SK-N-SH treated with all-trans-retinoic acid at 6 μM for 48 hours (cell line): ENCODE results near the gene METTL8.
A peak's percentile ranks its signal among the peaks of the same experiment; 100 is the strongest.

Experiments
- ATAC-seq: fragments of 200-7000 bp; cut with Tn5 transposase; 3 replicates; pipeline ENCODE4 v1.9.1; 2020; ENCODE audit warnings: mild to moderate bottlenecking, moderate library complexity
- ARNTL ChIP-seq: fragments of 450-650 bp; formaldehyde crosslinking; IDR thresholded peaks from 2 replicates; pipeline ENCODE4 v1.5.0; 2020; ENCODE audit warnings: low read depth, mild to moderate bottlenecking, moderate library complexity, borderline replicate concordance
- BACH2 ChIP-seq: fragments of 250-450 bp; sonication (Bioruptor Pico); IDR thresholded peaks from 2 replicates; pipeline ENCODE4 v1.9.0; 2021; ENCODE audit warnings: mild to moderate bottlenecking, borderline replicate concordance
- CSDC2 ChIP-seq: fragments of 250-450 bp; sonication (Bioruptor Pico); IDR thresholded peaks from 2 replicates; pipeline ENCODE4 v1.5.0; 2020; ENCODE audit warnings: mild to moderate bottlenecking, moderate library complexity
- ESRRG ChIP-seq: fragments of 250-450 bp; sonication (Bioruptor Pico); IDR thresholded peaks from 2 replicates; pipeline ENCODE4 v1.6.1; 2021; ENCODE audit warnings: mild to moderate bottlenecking
- GLIS3 ChIP-seq: fragments of 250-450 bp; sonication (Bioruptor Pico); IDR thresholded peaks from 2 replicates; pipeline ENCODE4 v1.5.0; 2020; ENCODE audit warnings: mild to moderate bottlenecking, moderate library complexity
- ISL1 ChIP-seq: fragments of 250-450 bp; sonication (Bioruptor Pico); IDR thresholded peaks from 2 replicates; pipeline ENCODE4 v2.1.2; 2022; ENCODE audit warnings: mild to moderate bottlenecking, moderate library complexity
- OSR1 ChIP-seq: fragments of 250-450 bp; sonication (Bioruptor Pico); IDR thresholded peaks from 2 replicates; pipeline ENCODE4 v1.8.0; 2022; ENCODE audit warnings: moderate library complexity, mild to moderate bottlenecking, inconsistent platforms
- PPARA ChIP-seq: fragments of 250-450 bp; sonication (Bioruptor Pico); IDR thresholded peaks from 2 replicates; pipeline ENCODE4 v1.5.0; 2020; ENCODE audit warnings: mild to moderate bottlenecking, borderline replicate concordance
- RARB ChIP-seq: fragments of 250-450 bp; sonication (Bioruptor Pico); IDR thresholded peaks from 2 replicates; pipeline ENCODE4 v1.8.0; 2021; ENCODE audit warnings: mild to moderate bottlenecking, moderate library complexity
- SNAI2 ChIP-seq: fragments of 250-450 bp; sonication (Bioruptor Pico); IDR thresholded peaks from 2 replicates; pipeline ENCODE4 v1.5.0; 2020; ENCODE audit warnings: mild to moderate bottlenecking, moderate library complexity
- TCF4 ChIP-seq: fragments of 250-450 bp; sonication (Bioruptor Pico); IDR thresholded peaks from 2 replicates; pipeline ENCODE4 v1.8.0; 2021; ENCODE audit warnings: mild to moderate bottlenecking, moderate library complexity, borderline replicate concordance
- TOX ChIP-seq: fragments of 250-450 bp; sonication (Bioruptor Pico); IDR thresholded peaks from 2 replicates; pipeline ENCODE4 v1.8.0; 2021; ENCODE audit warnings: mild to moderate bottlenecking, moderate library complexity, borderline replicate concordance
- ZC3H10 ChIP-seq: fragments of 250-450 bp; sonication (Bioruptor Pico); IDR thresholded peaks from 2 replicates; pipeline ENCODE4 v1.5.1; 2021; ENCODE audit warnings: mild to moderate bottlenecking, moderate library complexity
- ZFP3 ChIP-seq: fragments of 250-450 bp; sonication (Bioruptor Pico); IDR thresholded peaks from 2 replicates; pipeline ENCODE4 v1.5.0; 2020; ENCODE audit warnings: mild to moderate bottlenecking, moderate library complexity
- ZFP30 ChIP-seq: fragments of 450-650 bp; formaldehyde crosslinking; IDR thresholded peaks from 2 replicates; pipeline ENCODE4 v1.5.0; 2022; ENCODE audit warnings: mild to moderate bottlenecking, moderate library complexity
- ZNF565 ChIP-seq: fragments of 450-650 bp; formaldehyde crosslinking; conservative IDR thresholded peaks from 2 replicates; pipeline ENCODE4 v1.5.0; 2020; ENCODE audit warnings: low read depth, mild to moderate bottlenecking, moderate library complexity
- ZNF70 ChIP-seq: fragments of 450-650 bp; formaldehyde crosslinking; IDR thresholded peaks from 2 replicates; pipeline ENCODE4 v1.5.0; 2020; ENCODE audit warnings: mild to moderate bottlenecking, moderate library complexity
- ZNF8 ChIP-seq: fragments of 450-650 bp; formaldehyde crosslinking; IDR thresholded peaks from 2 replicates; pipeline ENCODE4 v1.5.0; 2020; ENCODE audit warnings: mild to moderate bottlenecking, moderate library complexity
- TF ChIP-seq, protein P1 (sequence below): fragments of 250-450 bp; sonication (Bioruptor Pico); IDR thresholded peaks from 2 replicates; pipeline ENCODE4 v1.5.1; 2021; ENCODE audit warnings: mild to moderate bottlenecking, moderate library complexity
- TF ChIP-seq, protein P2 (sequence below): fragments of 250-450 bp; sonication (Bioruptor Pico); IDR thresholded peaks from 2 replicates; pipeline ENCODE4 v1.5.1; 2020; ENCODE audit warnings: low read depth, mild to moderate bottlenecking, moderate library complexity
- TF ChIP-seq, protein P3 (sequence below): fragments of 250-450 bp; sonication (Bioruptor Pico); IDR thresholded peaks from 2 replicates; pipeline ENCODE4 v1.5.0; 2020; ENCODE audit warnings: mild to moderate bottlenecking, moderate library complexity
- TF ChIP-seq, protein P4 (sequence below): fragments of 250-450 bp; sonication (Bioruptor Pico); IDR thresholded peaks from 2 replicates; pipeline ENCODE4 v1.8.0; 2020; ENCODE audit warnings: mild to moderate bottlenecking, moderate library complexity, borderline replicate concordance

Gene METTL8, protein sequence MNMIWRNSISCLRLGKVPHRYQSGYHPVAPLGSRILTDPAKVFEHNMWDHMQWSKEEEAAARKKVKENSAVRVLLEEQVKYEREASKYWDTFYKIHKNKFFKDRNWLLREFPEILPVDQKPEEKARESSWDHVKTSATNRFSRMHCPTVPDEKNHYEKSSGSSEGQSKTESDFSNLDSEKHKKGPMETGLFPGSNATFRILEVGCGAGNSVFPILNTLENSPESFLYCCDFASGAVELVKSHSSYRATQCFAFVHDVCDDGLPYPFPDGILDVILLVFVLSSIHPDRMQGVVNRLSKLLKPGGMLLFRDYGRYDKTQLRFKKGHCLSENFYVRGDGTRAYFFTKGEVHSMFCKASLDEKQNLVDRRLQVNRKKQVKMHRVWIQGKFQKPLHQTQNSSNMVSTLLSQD

DNA sequence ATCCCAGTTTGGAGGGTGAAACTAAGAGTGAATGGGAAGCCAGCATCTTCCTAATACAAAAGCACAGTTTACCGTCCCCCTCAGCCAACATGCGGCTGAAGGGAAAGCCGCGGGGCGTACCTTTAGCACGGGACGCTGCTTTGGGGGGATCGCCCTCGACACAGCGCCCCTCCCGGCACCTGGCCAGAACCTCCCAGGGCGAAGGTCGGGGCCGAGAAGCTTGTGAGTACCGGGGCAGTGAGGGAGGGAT is at the start of gene METTL8:
TSS of gene METTL8 (minus strand) at position 228 of the 250 bp plus-strand sequence. CDS start 41,805 bp downstream, outside the sequence.
- peak; percentile 32 for ATAC-seq
- TF ChIP-seq ZNF565 (no peak), ISL1 (no peak), ESRRG (CRISPR knock-in tag) (no peak)
- TF ChIP-seq, protein P1, sequence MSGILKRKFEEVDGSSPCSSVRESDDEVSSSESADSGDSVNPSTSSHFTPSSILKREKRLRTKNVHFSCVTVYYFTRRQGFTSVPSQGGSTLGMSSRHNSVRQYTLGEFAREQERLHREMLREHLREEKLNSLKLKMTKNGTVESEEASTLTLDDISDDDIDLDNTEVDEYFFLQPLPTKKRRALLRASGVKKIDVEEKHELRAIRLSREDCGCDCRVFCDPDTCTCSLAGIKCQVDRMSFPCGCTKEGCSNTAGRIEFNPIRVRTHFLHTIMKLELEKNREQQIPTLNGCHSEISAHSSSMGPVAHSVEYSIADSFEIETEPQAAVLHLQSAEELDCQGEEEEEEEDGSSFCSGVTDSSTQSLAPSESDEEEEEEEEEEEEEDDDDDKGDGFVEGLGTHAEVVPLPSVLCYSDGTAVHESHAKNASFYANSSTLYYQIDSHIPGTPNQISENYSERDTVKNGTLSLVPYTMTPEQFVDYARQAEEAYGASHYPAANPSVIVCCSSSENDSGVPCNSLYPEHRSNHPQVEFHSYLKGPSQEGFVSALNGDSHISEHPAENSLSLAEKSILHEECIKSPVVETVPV (CRISPR knock-in tag): no peak

DNA sequence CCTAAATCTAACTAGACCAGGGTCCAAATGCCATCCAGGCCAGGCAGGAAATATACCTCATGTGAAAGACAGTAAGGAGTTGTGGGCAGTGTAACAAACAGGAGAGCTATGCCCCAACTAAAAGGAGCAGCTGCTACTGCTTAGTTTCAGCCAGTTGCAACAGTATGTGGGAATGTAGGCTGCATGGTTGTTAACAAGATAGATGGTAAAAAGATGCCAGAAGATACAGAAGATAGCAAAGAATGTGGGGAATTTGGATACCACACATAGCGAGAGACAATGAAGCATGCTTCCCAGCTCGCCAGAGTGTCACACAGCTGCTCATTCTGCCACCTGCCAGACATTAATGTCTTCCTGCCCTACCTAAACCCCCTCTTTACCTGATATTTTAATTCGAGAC is 49.1 kb upstream of the METTL8 start:
- peak; percentile 88 for ATAC-seq

DNA sequence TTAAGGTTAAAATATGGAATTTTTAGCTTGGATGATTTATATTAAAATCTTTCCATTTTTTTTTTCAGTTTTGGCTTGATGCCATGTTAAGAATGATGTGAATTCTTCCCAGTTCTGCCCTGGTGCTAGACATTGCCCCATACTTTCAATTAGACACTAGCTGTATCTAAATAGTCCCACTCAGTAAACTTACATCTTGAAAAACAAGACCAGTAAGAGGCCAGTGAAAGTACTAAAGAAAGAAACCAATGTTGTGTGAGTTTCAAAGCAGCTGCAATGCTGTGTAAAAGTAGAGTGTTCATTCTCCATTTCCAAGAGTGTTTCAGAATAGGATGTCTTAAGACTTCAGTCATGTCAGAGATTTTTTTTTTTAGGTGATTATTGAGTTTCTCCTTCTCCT is 48.5 kb upstream of the METTL8 start:
- peak; percentile 25; the same call in 2 of the 3 replicates for ATAC-seq
- TF ChIP-seq CSDC2 (CRISPR knock-in tag) (no peak), OSR1 (no peak), SNAI2 (CRISPR knock-in tag) (no peak), ZC3H10 (CRISPR knock-in tag) (no peak), GLIS3 (CRISPR knock-in tag) (no peak), PPARA (CRISPR knock-in tag) (no peak), ZNF565 (no peak), ZNF70 (no peak), ZNF8 (CRISPR knock-in tag) (no peak), ZFP30 (CRISPR knock-in tag) (no peak), TCF4 (CRISPR knock-in tag) (no peak), ISL1 (no peak), ESRRG (CRISPR knock-in tag) (no peak), ZFP3 (CRISPR knock-in tag) (no peak), ARNTL (CRISPR knock-in tag) (no peak), TOX (CRISPR knock-in tag) (no peak)
- TF ChIP-seq, protein P2, sequence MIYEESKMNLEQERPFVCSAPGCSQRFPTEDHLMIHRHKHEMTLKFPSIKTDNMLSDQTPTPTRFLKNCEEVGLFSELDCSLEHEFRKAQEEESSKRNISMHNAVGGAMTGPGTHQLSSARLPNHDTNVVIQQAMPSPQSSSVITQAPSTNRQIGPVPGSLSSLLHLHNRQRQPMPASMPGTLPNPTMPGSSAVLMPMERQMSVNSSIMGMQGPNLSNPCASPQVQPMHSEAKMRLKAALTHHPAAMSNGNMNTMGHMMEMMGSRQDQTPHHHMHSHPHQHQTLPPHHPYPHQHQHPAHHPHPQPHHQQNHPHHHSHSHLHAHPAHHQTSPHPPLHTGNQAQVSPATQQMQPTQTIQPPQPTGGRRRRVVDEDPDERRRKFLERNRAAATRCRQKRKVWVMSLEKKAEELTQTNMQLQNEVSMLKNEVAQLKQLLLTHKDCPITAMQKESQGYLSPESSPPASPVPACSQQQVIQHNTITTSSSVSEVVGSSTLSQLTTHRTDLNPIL (CRISPR knock-in tag): no peak
- TF ChIP-seq, protein P3, sequence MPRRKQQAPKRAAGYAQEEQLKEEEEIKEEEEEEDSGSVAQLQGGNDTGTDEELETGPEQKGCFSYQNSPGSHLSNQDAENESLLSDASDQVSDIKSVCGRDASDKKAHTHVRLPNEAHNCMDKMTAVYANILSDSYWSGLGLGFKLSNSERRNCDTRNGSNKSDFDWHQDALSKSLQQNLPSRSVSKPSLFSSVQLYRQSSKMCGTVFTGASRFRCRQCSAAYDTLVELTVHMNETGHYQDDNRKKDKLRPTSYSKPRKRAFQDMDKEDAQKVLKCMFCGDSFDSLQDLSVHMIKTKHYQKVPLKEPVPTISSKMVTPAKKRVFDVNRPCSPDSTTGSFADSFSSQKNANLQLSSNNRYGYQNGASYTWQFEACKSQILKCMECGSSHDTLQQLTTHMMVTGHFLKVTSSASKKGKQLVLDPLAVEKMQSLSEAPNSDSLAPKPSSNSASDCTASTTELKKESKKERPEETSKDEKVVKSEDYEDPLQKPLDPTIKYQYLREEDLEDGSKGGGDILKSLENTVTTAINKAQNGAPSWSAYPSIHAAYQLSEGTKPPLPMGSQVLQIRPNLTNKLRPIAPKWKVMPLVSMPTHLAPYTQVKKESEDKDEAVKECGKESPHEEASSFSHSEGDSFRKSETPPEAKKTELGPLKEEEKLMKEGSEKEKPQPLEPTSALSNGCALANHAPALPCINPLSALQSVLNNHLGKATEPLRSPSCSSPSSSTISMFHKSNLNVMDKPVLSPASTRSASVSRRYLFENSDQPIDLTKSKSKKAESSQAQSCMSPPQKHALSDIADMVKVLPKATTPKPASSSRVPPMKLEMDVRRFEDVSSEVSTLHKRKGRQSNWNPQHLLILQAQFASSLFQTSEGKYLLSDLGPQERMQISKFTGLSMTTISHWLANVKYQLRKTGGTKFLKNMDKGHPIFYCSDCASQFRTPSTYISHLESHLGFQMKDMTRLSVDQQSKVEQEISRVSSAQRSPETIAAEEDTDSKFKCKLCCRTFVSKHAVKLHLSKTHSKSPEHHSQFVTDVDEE (CRISPR knock-in tag): no peak
- TF ChIP-seq, protein P4, sequence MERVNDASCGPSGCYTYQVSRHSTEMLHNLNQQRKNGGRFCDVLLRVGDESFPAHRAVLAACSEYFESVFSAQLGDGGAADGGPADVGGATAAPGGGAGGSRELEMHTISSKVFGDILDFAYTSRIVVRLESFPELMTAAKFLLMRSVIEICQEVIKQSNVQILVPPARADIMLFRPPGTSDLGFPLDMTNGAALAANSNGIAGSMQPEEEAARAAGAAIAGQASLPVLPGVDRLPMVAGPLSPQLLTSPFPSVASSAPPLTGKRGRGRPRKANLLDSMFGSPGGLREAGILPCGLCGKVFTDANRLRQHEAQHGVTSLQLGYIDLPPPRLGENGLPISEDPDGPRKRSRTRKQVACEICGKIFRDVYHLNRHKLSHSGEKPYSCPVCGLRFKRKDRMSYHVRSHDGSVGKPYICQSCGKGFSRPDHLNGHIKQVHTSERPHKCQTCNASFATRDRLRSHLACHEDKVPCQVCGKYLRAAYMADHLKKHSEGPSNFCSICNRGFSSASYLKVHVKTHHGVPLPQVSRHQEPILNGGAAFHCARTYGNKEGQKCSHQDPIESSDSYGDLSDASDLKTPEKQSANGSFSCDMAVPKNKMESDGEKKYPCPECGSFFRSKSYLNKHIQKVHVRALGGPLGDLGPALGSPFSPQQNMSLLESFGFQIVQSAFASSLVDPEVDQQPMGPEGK: no peak
- TF ChIP-seq, protein P1 (CRISPR knock-in tag): no peak

More for the DNA sequence above, 49.1 kb upstream of the METTL8 start:
- TF ChIP-seq ZNF70: no peak
- peak; percentile 44 for TF ChIP-seq ISL1

DNA sequence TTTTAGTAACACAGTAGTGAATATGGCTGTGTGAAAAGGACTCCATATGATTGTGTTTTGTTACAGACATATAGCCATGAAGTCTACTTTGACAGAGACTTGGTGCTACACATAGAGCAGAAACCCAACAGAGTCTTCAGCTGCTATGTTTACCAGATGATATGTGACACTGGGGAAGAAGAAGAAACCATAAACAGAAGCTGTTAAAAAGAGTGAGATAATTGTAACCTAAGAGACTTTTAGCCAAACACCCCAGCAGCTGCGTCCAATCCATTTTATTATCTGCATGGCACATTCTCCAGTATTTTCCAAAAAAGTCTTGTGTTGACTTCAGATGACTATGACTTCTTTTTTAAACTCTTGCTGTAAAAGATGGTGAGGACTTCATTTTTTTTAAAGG is 47.1 kb upstream of the METTL8 start:
- no peak for ATAC-seq
- TF ChIP-seq PPARA (CRISPR knock-in tag) (no peak), TCF4 (CRISPR knock-in tag) (no peak), SNAI2 (CRISPR knock-in tag) (no peak), RARB (CRISPR knock-in tag) (no peak), OSR1 (no peak), ZC3H10 (CRISPR knock-in tag) (no peak), ZNF70 (no peak), BACH2 (no peak), ZNF565 (no peak), GLIS3 (CRISPR knock-in tag) (no peak)
- TF ChIP-seq, protein P3 (CRISPR knock-in tag): no peak
- TF ChIP-seq, protein P4: no peak
